Cardiac fibroblast (primary cell): ENCODE measurements around the gene JUNB.

Experiments
- DNase-seq, 2 donors: peaks; one replicate each; pipeline versions ENCODE4 v3.0.0 to v3.0.0-alpha.2; 2010; ENCODE audit warnings: low read depth in 2 of 2
- H3K4me3 ChIP-seq, 2 donors: replicated peaks in 1 of 2; 1 replicate in 1 of 2; 2 replicates in 1 of 2; pipeline ENCODE4 v1.5.1; 2011; ENCODE audit warnings: low read depth in 2 of 2, low read length in 2 of 2, mild to moderate bottlenecking in 2 of 2, moderate library complexity in 1 of 2
- TF ChIP-seq, protein P1 (sequence below): IDR thresholded peaks from one replicate; pipeline ENCODE4 v1.5.1; 2011; ENCODE audit warnings: low read depth, mild to moderate bottlenecking, low read length, inconsistent platforms

The JUNB gene

DNA sequence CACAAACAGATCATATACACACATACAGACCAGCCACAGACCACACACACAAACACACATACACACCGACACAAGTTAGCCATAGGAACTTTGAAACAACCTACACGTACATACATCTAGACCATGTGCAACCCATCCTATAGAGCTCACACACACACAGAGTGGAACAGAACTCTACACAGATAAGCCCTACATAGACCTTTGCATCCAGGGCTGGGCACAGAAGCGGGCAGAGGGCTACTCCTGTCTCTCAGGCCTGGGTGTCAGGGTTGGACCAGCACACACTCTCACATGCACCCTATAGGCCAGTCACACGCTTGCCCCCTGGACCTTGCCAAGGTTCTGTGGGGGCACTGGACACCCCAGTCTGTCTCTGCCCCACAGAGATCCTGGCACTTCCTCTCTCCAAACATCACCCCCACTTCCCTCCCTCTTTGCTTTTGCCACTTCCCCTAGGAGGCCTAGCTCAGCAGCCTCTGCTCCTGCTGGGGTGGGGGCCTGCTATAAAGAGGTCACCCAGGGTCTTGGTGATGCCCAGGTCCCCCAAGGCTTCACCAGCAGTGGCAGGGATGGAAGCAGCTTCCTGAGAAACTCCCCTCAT lies 5.8 kb upstream of the JUNB start:
- TF ChIP-seq, protein P1, sequence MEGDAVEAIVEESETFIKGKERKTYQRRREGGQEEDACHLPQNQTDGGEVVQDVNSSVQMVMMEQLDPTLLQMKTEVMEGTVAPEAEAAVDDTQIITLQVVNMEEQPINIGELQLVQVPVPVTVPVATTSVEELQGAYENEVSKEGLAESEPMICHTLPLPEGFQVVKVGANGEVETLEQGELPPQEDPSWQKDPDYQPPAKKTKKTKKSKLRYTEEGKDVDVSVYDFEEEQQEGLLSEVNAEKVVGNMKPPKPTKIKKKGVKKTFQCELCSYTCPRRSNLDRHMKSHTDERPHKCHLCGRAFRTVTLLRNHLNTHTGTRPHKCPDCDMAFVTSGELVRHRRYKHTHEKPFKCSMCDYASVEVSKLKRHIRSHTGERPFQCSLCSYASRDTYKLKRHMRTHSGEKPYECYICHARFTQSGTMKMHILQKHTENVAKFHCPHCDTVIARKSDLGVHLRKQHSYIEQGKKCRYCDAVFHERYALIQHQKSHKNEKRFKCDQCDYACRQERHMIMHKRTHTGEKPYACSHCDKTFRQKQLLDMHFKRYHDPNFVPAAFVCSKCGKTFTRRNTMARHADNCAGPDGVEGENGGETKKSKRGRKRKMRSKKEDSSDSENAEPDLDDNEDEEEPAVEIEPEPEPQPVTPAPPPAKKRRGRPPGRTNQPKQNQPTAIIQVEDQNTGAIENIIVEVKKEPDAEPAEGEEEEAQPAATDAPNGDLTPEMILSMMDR, result no peak
- H3K4me3 ChIP-seq, result no peak overlapping the region
- DNase-seq, result no peak

DNA sequence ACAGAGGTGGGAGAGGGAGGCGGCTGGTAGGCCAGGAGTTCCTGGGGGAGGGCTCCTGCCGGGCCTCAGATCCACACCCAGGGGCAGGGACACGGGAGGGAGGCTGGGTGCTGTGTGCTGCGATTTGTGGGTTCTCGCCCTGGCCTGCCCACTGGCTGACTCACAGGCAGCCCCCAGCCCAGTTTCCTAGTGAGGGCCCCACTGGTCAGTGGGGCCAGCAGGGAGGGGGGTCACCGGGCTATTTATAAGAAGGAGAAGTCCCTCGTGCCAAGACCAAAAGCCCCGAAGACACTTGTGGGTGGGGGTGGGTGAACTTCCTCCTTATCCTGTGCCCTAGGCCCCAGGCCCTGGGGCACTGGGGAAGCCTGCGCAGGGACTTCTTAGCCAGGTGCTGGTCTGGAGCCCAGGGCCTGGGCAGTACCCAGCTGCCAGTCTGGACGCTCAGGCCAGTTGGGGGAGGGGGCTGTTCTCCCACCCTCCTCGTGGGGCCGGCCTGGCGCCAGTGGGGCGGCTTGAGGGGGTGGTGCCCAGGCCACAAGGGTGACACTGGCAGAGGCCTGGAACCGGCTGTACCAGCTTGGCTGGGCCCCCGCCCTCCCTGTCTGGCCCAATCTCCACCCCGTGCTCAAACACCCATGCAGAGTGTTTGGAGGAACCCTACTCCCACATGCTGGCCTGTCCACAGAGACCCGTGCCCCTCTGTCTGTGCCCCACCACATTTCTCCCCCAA lies 5.0 kb upstream of the JUNB start:
- TF ChIP-seq, protein P1, result no peak

DNA sequence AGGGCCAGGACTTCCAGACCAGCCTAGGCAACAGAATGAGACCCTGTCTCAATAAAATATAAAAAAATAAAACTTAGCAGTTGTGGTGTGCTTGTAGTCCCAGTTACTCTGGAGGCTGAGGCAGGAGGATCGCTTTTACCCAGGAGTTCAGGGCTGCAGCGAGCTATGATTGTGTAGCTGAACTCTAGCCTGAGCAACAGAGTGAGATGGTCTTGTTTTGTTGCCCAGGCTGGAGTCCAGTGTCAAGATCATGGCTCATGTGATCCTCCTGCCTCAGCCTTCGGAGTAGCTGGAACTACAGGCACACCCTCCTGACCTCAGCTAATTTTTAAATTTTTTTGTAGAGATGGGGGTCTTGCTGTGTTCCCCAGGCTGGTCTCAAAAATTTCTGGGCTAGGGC lies 4.3 kb upstream of the JUNB start:
- DNase-seq, result no peak
- no peak overlapping the region for H3K4me3 ChIP-seq
- TF ChIP-seq, protein P1, result no peak

More for the DNA sequence above, 5.0 kb upstream of the JUNB start:
- no peak overlapping the region for H3K4me3 ChIP-seq
- DNase-seq, result no peak

DNA sequence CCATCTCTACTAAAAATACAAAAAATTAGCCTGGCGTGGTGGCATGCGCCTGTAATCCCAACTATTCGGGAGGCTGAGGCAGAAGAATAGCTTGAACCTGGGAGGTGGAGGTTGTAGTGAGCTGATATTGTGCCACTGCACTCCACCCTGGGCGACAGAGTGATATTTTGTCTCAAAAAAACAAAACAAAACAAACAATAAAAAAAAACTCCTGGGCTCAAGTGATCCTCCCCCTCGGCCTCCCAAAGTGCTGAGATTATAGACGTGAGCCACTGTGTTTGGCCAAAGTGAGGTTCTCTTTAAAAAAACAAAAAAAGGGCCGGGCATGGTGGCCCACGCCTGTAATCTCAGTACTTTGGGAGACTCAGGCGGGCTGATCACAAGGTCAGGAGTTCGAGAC lies 3.8 kb upstream of the JUNB start:
- TF ChIP-seq, protein P1, result no peak
- no peak for DNase-seq
- no peak overlapping the region for H3K4me3 ChIP-seq

DNA sequence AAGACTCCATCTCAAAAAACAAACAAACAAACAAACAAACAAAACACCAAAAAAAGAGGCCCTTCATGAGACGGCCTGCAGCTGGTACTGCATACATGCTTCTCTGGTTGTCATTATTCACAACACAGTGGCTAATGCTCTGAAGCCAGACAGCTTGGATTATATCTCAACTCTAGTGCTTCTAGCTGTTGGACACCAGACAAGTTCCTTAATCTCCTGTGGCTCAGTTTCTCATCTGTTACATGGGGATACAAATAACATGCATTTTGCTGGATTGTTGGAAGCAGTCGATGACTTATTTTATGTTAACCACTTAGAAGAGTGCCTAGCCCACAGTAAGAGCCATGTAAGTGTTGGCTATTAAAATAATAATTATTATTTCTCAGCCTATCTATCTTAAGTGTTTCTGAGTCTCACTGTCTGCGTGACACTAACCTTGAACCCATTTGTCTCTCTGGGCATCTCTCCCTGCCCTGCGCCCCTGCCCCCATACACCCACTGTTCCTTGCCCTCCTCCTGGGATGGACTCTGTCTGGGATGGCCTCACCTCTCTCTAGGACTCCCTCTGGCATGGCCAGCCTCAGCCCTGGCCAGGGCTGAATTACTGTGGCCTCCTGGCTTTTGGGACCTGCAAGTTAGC lies 3.1 kb upstream of the JUNB start:
- DNase-seq, result no peak
- TF ChIP-seq, protein P1, result no peak
- H3K4me3 ChIP-seq, result no peak overlapping the region

DNA sequence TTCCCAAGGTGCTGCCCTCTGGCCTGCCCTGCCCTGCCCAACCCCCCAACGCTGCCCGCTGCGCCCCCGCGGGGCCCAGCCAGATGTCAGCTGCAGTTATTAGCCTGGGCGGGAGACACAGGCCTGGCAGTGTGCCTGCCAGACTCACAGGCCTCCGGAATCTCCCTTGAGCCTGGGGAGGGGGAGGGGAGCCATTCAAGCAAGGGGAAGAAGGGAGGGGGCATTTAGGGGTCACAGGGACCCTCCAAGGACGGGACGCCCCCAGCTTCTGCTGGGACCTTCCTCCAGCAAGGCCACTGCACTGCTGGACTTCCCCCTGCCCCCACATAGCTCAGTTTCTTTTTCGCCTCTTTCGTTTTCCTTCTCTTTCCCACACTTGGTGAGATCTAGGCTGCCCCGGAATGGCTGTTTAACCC lies 2.6 kb upstream of the JUNB start:
- peak overlapping the region; percentile 33 to 47 for H3K4me3 ChIP-seq
- DNase-seq, result peak; percentile 81 to 83

More for the DNA sequence above, 2.6 kb upstream of the JUNB start:
- TF ChIP-seq, protein P1, result no peak
